HEK293 (cell line): ENCODE results near the gene EVL.
A peak's percentile ranks its signal among the peaks of the same experiment; 100 is the strongest.

Experiments used
- CTCF ChIA-PET: fragments of 350-600 bp; formaldehyde crosslinking; extraction: SDS; loops from one replicate; lab custom pipeline; 2021; ENCODE audit warnings: antibody characterized with exemption; lab: Yijun Ruan, JAX
- POLR2A ChIA-PET: fragments of 300-600 bp; formaldehyde crosslinking; extraction: SDS; loops from one replicate; lab custom pipeline; 2020; ENCODE audit warnings: antibody characterized with exemption, inconsistent platforms; lab: Yijun Ruan, JAX
- H3K27ac ChIP-seq: fragments of 200-500 bp; sonication (Bioruptor generic); 2 replicates; pipeline ENCODE4 v1.5.1; 2014; ENCODE audit warnings: low read depth, low read length, control low read depth, inconsistent platforms; ENCODE audit errors: extremely low read depth
- H3K36me3 ChIP-seq, 2 experiments: fragments of 200-500 bp in 1 of 2; sonication (Bioruptor generic) in 1 of 2; 1 replicate in 1 of 2; 2 replicates in 1 of 2; pipeline ENCODE4 v1.5.1; 2014 to 2017; ENCODE audit warnings: inconsistent platforms in 2 of 2, low read length in 2 of 2; ENCODE audit not compliant: control insufficient read depth in 2 of 2, insufficient read depth in 1 of 2
- H3K4me1 ChIP-seq: fragments of 200-500 bp; sonication (Bioruptor generic); 2 replicates; pipeline ENCODE4 v1.5.1; 2014; ENCODE audit warnings: mild to moderate bottlenecking, low read length, inconsistent platforms; ENCODE audit not compliant: control insufficient read depth, insufficient read depth
- H3K4me3 ChIP-seq: 2 replicates; pipeline ENCODE4 v1.5.1; 2011; ENCODE audit warnings: low read depth, mild to moderate bottlenecking, control low read depth, low read length, moderate library complexity
- H3K9me3 ChIP-seq: fragments of 200-500 bp; sonication (Bioruptor generic); 2 replicates; pipeline ENCODE4 v1.5.1; 2014; ENCODE audit warnings: low read depth, low read length, inconsistent platforms; ENCODE audit not compliant: control insufficient read depth, insufficient read depth
- KLF9 ChIP-seq: fragments of 450-650 bp; formaldehyde crosslinking; IDR thresholded peaks from 2 replicates; pipeline ENCODE4 v1.5.1; 2016; ENCODE audit warnings: missing biosample characterization, missing genetic modification characterization, low read depth
- SCRT2 ChIP-seq: fragments of 450-650 bp; formaldehyde crosslinking; IDR thresholded peaks from 2 replicates; pipeline ENCODE4 v1.5.1; 2016; ENCODE audit warnings: missing biosample characterization, missing genetic modification characterization
- TRIM28 ChIP-seq: IDR thresholded peaks from 2 replicates; pipeline ENCODE4 v1.6.1; 2011; ENCODE audit warnings: low read length, control low read depth, borderline replicate concordance
- ZBTB17 ChIP-seq: fragments of 450-650 bp; formaldehyde crosslinking; IDR thresholded peaks from 2 replicates; pipeline ENCODE4 v1.5.1; 2016; ENCODE audit warnings: missing biosample characterization, missing genetic modification characterization
- ZBTB20 ChIP-seq: fragments of 450-650 bp; formaldehyde crosslinking; IDR thresholded peaks from 2 replicates; pipeline ENCODE4 v1.5.1; 2016; ENCODE audit warnings: missing biosample characterization, missing genetic modification characterization
- ZFP69B ChIP-seq: fragments of 450-650 bp; formaldehyde crosslinking; IDR thresholded peaks from 2 replicates; pipeline ENCODE4 v1.5.1; 2016; ENCODE audit warnings: missing biosample characterization, missing genetic modification characterization
- ZNF114 ChIP-seq: fragments of 450-650 bp; formaldehyde crosslinking; IDR thresholded peaks from 2 replicates; pipeline ENCODE4 v1.5.0; 2017; ENCODE audit warnings: missing biosample characterization, missing genetic modification characterization
- ZNF140 ChIP-seq: fragments of 450-650 bp; formaldehyde crosslinking; IDR thresholded peaks from 2 replicates; pipeline ENCODE4 v1.5.1; 2016; ENCODE audit warnings: missing biosample characterization, missing genetic modification characterization
- ZNF600 ChIP-seq: fragments of 450-650 bp; formaldehyde crosslinking; IDR thresholded peaks from 2 replicates; pipeline ENCODE4 v1.5.1; 2016; ENCODE audit warnings: missing biosample characterization, missing genetic modification characterization
- ZNF610 ChIP-seq: fragments of 450-650 bp; formaldehyde crosslinking; IDR thresholded peaks from 2 replicates; pipeline ENCODE4 v1.5.1; 2016; ENCODE audit warnings: missing biosample characterization, missing genetic modification characterization, borderline replicate concordance
- ZNF629 ChIP-seq: fragments of 450-650 bp; formaldehyde crosslinking; IDR thresholded peaks from 2 replicates; pipeline ENCODE4 v1.5.1; 2017; ENCODE audit warnings: missing biosample characterization, missing genetic modification characterization
- ZNF654 ChIP-seq: fragments of 450-650 bp; formaldehyde crosslinking; IDR thresholded peaks from 2 replicates; pipeline ENCODE4 v1.5.1; 2016; ENCODE audit warnings: low read depth, missing biosample characterization, missing genetic modification characterization
- ZSCAN30 ChIP-seq: fragments of 450-650 bp; IDR thresholded peaks from 2 replicates; pipeline ENCODE4 v1.5.1; 2018; ENCODE audit warnings: missing biosample characterization, mild to moderate bottlenecking, missing genetic modification characterization, moderate library complexity
- TF ChIP-seq, protein P1 (sequence below): fragments of 450-650 bp; formaldehyde crosslinking; IDR thresholded peaks from 2 replicates; pipeline ENCODE4 v1.5.1; 2016; ENCODE audit warnings: missing biosample characterization, missing genetic modification characterization
- TF ChIP-seq, protein P2 (sequence below): fragments of 450-650 bp; formaldehyde crosslinking; IDR thresholded peaks from 2 replicates; pipeline ENCODE4 v1.5.1; 2016; ENCODE audit warnings: missing biosample characterization, missing genetic modification characterization
- TF ChIP-seq, protein P3 (sequence below): fragments of 450-650 bp; formaldehyde crosslinking; IDR thresholded peaks from 2 replicates; pipeline ENCODE4 v1.5.1; 2017; ENCODE audit warnings: missing biosample characterization, missing genetic modification characterization
- TF ChIP-seq, protein P4 (sequence below): fragments of 450-650 bp; formaldehyde crosslinking; IDR thresholded peaks from 2 replicates; pipeline ENCODE4 v1.5.1; 2016; ENCODE audit warnings: missing biosample characterization, missing genetic modification characterization
- TF ChIP-seq, protein P5 (sequence below): fragments of 450-650 bp; formaldehyde crosslinking; conservative IDR thresholded peaks from 2 replicates; pipeline ENCODE4 v1.5.1; 2016; ENCODE audit warnings: low read depth, missing biosample characterization, missing genetic modification characterization
- TF ChIP-seq, protein P6 (sequence below): sonication (generic); formaldehyde crosslinking; IDR thresholded peaks from 2 replicates; pipeline ENCODE4 v1.8.1; 2022; ENCODE audit warnings: mild to moderate bottlenecking, moderate library complexity, missing genetic modification reagents

The EVL gene

DNA sequence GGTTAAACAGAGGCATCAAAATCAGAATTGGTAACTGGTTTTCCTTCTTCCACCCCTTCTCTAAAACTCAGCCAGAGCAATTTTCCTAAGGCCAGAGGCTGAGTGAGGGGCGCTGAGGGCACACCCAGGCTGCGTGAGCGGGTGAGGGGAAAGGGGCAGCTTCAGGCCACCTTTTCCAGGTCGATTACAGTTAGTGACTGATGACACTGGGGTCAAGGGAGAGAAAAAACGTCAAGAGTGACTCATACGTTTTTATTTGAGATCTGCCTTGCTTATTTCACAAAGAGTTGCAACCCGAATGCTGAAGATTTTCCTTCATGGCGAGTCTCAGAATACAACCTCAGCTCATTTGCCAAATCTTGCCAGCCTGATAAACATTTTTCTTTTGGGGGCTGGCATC lies 46.7 kb upstream of the EVL start:
- peaks cover 27% of the 10 kb centered on the region for H3K4me1 ChIP-seq
- H3K9me3 ChIP-seq = no peaks in the 10 kb centered on the region
- ChIA-PET POLR2A (no interaction called here), CTCF (interaction anchor here (0.8 kb wide), 1 partner anchor 23 kb away, joined by 3 read pairs; no protein-coding TSS in a partner anchor)
- 0 out of 2 replicates have a peak, but pooled peaks have one; percentile 25 for TF ChIP-seq ZNF629 (tag by site-specific recombination)
- TF ChIP-seq, protein P1, sequence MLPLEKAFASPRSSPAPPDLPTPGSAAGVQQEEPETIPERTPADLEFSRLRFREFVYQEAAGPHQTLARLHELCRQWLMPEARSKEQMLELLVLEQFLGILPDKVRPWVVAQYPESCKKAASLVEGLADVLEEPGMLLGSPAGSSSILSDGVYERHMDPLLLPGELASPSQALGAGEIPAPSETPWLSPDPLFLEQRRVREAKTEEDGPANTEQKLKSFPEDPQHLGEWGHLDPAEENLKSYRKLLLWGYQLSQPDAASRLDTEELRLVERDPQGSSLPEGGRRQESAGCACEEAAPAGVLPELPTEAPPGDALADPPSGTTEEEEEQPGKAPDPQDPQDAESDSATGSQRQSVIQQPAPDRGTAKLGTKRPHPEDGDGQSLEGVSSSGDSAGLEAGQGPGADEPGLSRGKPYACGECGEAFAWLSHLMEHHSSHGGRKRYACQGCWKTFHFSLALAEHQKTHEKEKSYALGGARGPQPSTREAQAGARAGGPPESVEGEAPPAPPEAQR (tag by site-specific recombination) = no peak
- H3K27ac ChIP-seq = no peak overlapping the region
- H3K36me3 ChIP-seq = no peaks in the 10 kb centered on the region
- no peak overlapping the region for H3K4me3 ChIP-seq

DNA sequence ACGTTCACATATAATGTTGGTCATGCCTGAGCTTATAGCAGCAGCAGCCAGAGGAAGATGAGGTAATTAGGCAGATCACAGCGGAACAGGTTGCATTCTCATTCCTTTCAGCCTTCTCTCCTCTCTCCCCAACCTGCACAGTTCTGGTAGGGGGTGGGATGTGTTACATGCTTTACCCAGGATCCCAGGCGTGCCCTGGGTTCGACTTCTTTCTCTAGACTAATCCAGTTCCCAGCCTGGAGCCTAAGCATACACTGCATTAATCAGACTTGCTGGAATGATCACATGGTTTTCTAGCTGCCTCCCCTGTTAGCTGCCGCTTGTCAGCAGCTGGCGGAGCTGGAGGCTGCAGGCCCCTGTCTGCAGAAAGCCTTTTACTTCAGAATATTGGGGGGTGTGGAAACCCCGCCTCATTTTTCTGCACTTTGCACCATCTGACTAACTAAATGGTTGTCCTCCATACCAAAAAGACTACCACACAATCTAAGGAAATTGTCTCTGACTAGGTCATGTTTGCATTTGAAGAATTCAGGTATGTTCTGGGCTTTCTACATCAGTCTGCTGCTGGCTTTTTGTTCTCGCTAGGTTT lies 46.0 kb upstream of the EVL start:
- ChIA-PET CTCF (interaction anchor here (0.6 to 0.8 kb wide), 2 partner anchors 23 to 38 kb away, joined by 3 read pairs; no protein-coding TSS in a partner anchor), POLR2A (no interaction called here)
- Histone ChIP-seq H3K4me3 (no peak overlapping the region), H3K27ac (no peak overlapping the region), H3K9me3 (no peaks in the 10 kb centered on the region), H3K4me1 (peaks cover 27% of the 10 kb centered on the region), H3K36me3 (no peaks in the 10 kb centered on the region)
- TF ChIP-seq ZBTB17 (tag by site-specific recombination) = peak; percentile 91
- TF ChIP-seq TRIM28 = 0 out of 2 replicates have a peak, but pooled peaks have one; percentile 62
- TF ChIP-seq ZNF600 (tag by site-specific recombination) = peak; percentile 90
- no peak for TF ChIP-seq ZFP69B (tag by site-specific recombination)
- TF ChIP-seq ZNF610 (tag by site-specific recombination) = no peak
- TF ChIP-seq SCRT2 (tag by site-specific recombination) = peak; percentile 48
- TF ChIP-seq, protein P2, sequence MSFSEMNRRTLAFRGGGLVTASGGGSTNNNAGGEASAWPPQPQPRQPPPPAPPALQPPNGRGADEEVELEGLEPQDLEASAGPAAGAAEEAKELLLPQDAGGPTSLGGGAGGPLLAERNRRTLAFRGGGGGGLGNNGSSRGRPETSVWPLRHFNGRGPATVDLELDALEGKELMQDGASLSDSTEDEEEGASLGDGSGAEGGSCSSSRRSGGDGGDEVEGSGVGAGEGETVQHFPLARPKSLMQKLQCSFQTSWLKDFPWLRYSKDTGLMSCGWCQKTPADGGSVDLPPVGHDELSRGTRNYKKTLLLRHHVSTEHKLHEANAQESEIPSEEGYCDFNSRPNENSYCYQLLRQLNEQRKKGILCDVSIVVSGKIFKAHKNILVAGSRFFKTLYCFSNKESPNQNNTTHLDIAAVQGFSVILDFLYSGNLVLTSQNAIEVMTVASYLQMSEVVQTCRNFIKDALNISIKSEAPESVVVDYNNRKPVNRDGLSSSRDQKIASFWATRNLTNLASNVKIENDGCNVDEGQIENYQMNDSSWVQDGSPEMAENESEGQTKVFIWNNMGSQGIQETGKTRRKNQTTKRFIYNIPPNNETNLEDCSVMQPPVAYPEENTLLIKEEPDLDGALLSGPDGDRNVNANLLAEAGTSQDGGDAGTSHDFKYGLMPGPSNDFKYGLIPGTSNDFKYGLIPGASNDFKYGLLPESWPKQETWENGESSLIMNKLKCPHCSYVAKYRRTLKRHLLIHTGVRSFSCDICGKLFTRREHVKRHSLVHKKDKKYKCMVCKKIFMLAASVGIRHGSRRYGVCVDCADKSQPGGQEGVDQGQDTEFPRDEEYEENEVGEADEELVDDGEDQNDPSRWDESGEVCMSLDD (tag by site-specific recombination) = no peak
- no peak for TF ChIP-seq ZNF140 (tag by site-specific recombination)
- peak; percentile 59; the same call in 1 of the 2 replicates for TF ChIP-seq ZSCAN30 (tag by site-specific recombination)
- TF ChIP-seq, protein P3, sequence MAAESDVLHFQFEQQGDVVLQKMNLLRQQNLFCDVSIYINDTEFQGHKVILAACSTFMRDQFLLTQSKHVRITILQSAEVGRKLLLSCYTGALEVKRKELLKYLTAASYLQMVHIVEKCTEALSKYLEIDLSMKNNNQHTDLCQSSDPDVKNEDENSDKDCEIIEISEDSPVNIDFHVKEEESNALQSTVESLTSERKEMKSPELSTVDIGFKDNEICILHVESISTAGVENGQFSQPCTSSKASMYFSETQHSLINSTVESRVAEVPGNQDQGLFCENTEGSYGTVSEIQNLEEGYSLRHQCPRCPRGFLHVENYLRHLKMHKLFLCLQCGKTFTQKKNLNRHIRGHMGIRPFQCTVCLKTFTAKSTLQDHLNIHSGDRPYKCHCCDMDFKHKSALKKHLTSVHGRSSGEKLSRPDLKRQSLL (tag by site-specific recombination) = peak; percentile 13; the same call in 1 of the 2 replicates
- peak; percentile 36; the same call in 1 of the 2 replicates for TF ChIP-seq KLF9 (tag by site-specific recombination)
- TF ChIP-seq, protein P4, sequence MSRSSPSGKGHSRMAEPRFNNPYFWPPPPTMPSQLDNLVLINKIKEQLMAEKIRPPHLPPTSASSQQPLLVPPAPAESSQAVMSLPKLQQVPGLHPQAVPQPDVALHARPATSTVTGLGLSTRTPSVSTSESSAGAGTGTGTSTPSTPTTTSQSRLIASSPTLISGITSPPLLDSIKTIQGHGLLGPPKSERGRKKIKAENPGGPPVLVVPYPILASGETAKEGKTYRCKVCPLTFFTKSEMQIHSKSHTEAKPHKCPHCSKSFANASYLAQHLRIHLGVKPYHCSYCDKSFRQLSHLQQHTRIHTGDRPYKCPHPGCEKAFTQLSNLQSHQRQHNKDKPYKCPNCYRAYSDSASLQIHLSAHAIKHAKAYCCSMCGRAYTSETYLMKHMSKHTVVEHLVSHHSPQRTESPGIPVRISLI (tag by site-specific recombination) = no peak

DNA sequence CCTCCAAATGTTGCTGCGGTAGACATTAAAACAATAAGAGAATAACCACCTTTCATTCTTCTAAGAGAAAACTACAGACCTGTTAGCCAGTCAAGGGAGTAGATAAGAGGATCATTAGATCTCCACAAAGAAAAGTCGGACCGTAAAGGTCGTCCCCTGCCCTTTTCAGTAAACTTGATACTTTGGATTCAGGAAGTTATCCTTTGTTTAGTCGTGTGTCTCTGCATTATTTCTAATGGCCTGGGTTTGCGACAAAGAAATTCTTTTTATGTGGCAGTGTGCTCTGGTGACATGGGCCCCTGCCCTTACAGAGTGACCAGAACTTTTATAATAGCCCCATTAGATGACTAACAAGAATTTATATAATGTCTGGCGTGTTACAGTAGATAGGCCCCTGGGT lies 44.6 kb upstream of the EVL start:
- H3K9me3 ChIP-seq = no peaks in the 10 kb centered on the region
- POLR2A ChIA-PET = no interaction called here
- H3K4me1 ChIP-seq = peaks cover 32% of the 10 kb centered on the region
- no peak overlapping the region for H3K27ac ChIP-seq
- CTCF ChIA-PET = interaction anchor here (0.6 to 1.0 kb wide), 2 partner anchors 38 to 40 kb away, joined by 3 read pairs; no protein-coding TSS in a partner anchor
- H3K4me3 ChIP-seq = no peak overlapping the region
- no peaks in the 10 kb centered on the region for H3K36me3 ChIP-seq
- TF ChIP-seq, protein P5, sequence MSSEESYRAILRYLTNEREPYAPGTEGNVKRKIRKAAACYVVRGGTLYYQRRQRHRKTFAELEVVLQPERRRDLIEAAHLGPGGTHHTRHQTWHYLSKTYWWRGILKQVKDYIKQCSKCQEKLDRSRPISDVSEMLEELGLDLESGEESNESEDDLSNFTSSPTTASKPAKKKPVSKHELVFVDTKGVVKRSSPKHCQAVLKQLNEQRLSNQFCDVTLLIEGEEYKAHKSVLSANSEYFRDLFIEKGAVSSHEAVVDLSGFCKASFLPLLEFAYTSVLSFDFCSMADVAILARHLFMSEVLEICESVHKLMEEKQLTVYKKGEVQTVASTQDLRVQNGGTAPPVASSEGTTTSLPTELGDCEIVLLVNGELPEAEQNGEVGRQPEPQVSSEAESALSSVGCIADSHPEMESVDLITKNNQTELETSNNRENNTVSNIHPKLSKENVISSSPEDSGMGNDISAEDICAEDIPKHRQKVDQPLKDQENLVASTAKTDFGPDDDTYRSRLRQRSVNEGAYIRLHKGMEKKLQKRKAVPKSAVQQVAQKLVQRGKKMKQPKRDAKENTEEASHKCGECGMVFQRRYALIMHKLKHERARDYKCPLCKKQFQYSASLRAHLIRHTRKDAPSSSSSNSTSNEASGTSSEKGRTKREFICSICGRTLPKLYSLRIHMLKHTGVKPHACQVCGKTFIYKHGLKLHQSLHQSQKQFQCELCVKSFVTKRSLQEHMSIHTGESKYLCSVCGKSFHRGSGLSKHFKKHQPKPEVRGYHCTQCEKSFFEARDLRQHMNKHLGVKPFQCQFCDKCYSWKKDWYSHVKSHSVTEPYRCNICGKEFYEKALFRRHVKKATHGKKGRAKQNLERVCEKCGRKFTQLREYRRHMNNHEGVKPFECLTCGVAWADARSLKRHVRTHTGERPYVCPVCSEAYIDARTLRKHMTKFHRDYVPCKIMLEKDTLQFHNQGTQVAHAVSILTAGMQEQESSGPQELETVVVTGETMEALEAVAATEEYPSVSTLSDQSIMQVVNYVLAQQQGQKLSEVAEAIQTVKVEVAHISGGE (tag by site-specific recombination) = no peak
- TF ChIP-seq ZNF114 (tag by site-specific recombination) = no peak
- no peak for TF ChIP-seq ZBTB20 (tag by site-specific recombination)
- TF ChIP-seq, protein P6, sequence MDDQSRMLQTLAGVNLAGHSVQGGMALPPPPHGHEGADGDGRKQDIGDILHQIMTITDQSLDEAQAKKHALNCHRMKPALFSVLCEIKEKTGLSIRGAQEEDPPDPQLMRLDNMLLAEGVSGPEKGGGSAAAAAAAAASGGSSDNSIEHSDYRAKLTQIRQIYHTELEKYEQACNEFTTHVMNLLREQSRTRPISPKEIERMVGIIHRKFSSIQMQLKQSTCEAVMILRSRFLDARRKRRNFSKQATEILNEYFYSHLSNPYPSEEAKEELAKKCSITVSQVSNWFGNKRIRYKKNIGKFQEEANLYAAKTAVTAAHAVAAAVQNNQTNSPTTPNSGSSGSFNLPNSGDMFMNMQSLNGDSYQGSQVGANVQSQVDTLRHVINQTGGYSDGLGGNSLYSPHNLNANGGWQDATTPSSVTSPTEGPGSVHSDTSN (CRISPR knock-in tag) = no peak
- TF ChIP-seq ZNF654 = no peak
